MG63 (cell line): Measurements from ENCODE around the gene PHAF1. TPM values are rescaled to one million over a fixed set of nuclear protein-coding genes. Genes with fewer than 3 reads are reported as not detected.
A peak's percentile ranks its signal among the peaks of the same experiment; 100 is the strongest.

Source experiments
- DNase-seq: peaks from one replicate; pipeline ENCODE4 v3.0.0-alpha.2; 2020
- H3K27me3 ChIP-seq: fragments of 250-450 bp; sonication (Bioruptor Pico); 2 replicates; pipeline ENCODE4 v1.5.1; 2020; ENCODE audit warnings: mild to moderate bottlenecking, moderate library complexity
- H3K36me3 ChIP-seq: fragments of 250-450 bp; sonication (Bioruptor Pico); 2 replicates; pipeline ENCODE4 v1.5.1; 2020; ENCODE audit warnings: mild to moderate bottlenecking, moderate library complexity
- H3K4me3 ChIP-seq: fragments of 250-450 bp; sonication (Bioruptor Pico); 2 replicates; pipeline ENCODE4 v1.5.1; 2020; ENCODE audit warnings: mild to moderate bottlenecking, moderate library complexity
- H3K9me3 ChIP-seq: fragments of 250-450 bp; sonication (Bioruptor Pico); 2 replicates; pipeline ENCODE4 v1.5.1; 2020; ENCODE audit warnings: mild to moderate bottlenecking, moderate library complexity
- total RNA-seq: library from RNA; depleted of rRNA; stranded (reverse); fragments of >200 nt; shearing (Covaris generic); gene quantifications from 2 replicates; pipeline ENCODE4 v1.2.3, GENCODE V29; 2014; ENCODE audit warnings: low replicate concordance

The PHAF1 gene
- total RNA-seq, 1 experiment from 2014 or later, result 18.9 TPM

DNA sequence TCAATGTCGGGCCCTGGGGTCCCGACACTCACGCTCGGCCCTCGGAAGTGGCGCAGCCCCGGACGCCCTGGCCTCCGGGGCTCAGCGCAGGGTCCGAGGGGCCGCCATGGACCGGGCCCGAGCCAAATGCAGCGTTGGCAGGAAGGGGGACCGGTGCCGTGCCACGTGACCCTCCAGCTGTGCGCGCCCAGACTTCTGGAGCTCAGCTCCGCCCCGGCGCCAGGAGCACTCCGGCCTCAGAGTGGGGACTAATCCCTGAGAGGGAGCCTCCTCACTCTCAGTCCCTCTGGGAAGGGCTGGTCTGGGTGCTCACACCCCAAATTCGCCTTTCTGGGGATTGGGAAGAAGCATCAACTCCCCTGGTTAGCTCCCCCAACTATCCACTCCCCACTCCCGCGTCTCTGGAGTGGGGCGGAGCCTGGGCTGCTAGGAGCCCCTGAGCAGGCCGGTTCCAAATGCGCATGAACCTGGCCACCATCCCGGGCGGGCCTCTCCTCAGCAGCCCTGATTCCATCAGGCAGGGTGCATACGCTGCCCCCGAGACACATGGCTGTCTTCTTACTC, 41.2 kb downstream of the PHAF1 start, which contains the start of gene B3GNT9:
B3GNT9 (minus strand) TSS at position 166 of the 564 bp plus-strand sequence. CDS start 513 bp downstream, outside the sequence.
- Histone ChIP-seq H3K36me3 (peaks cover 4% of the 10 kb centered on the region), H3K4me3 (peak within 1 kb of the TSS; percentile 67), H3K27me3 (no peaks in the 10 kb centered on the region), H3K9me3 (no peaks in the 10 kb centered on the region)
- DNase-seq, result peak; percentile 79

DNA sequence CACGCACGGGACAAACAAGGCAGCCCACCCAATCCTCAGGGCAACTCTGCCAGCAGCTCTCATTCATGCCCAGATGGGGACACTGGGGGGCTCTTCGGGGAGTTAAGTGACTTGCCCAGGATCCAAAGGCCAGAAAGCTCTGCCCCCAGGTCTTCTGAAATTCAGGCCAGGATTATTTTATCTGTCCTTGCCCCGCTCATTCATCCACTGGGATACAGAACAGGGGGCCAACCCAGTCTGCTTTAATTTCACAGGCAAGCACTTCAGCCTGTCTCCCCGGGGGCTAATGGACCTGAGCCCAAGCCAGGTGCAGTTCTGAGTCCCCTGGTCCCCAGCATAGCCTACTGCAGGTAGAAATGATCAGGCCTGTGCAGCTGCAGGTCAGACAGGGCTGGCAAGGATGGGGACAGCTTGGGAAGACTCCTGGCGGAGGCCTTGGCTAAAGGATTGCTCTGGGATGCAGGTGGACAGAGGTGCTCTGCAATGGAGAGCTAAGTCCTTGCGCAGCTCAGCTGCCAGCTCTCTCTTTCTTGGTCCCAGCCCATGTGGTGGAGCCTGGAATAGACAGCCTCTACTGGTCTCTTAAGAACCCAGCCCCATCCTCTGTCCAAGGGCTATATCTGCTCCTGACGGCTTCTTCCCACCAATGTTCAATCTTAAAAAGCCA, 41.8 kb downstream of the PHAF1 start:
- peaks cover 4% of the 10 kb centered on the region for H3K36me3 ChIP-seq
- DNase-seq, result no peak
- H3K9me3 ChIP-seq, result no peaks in the 10 kb centered on the region
- no peaks in the 10 kb centered on the region for H3K27me3 ChIP-seq
- H3K4me3 ChIP-seq, result peak overlapping the region; percentile 67

DNA sequence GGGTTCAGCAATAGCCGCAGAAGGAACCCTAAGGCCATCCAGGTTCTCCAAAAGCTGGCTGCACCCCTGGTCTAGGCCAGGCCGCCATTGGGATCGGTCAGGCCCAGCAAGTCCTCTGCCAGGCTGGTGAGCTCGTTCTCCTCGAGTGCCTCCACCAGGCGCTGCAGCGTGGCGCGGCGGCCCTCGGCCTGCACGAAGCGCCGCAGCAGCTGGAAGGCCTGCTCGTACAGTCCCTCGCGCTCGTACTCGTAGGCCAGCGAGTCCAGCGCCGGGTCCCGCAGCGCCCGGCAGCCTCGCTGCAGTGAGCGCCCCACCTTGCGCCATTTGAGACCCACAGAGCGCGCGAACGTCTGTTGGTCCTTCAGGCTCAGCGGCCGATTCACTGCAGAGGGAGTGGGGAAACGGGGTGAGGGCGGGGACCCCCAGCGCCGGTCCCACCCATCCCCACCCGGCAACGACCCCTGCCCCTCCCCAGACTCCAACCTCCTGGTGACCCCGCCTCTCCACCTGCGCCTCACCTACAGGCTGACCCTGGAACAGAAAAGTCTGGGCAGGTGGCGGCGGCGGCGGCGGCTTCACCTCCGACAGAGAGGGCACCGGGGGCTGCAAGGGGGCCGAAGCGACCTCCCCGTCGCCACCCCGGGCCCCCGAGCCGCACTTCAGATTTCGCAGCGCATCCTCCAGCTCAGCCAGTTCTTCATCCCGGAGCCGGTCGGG, 45.0 kb downstream of the PHAF1 start:
- no peaks in the 10 kb centered on the region for H3K27me3 ChIP-seq
- DNase-seq, result no peak
- no peaks in the 10 kb centered on the region for H3K36me3 ChIP-seq
- no peaks in the 10 kb centered on the region for H3K9me3 ChIP-seq
- no peak overlapping the region for H3K4me3 ChIP-seq

DNA sequence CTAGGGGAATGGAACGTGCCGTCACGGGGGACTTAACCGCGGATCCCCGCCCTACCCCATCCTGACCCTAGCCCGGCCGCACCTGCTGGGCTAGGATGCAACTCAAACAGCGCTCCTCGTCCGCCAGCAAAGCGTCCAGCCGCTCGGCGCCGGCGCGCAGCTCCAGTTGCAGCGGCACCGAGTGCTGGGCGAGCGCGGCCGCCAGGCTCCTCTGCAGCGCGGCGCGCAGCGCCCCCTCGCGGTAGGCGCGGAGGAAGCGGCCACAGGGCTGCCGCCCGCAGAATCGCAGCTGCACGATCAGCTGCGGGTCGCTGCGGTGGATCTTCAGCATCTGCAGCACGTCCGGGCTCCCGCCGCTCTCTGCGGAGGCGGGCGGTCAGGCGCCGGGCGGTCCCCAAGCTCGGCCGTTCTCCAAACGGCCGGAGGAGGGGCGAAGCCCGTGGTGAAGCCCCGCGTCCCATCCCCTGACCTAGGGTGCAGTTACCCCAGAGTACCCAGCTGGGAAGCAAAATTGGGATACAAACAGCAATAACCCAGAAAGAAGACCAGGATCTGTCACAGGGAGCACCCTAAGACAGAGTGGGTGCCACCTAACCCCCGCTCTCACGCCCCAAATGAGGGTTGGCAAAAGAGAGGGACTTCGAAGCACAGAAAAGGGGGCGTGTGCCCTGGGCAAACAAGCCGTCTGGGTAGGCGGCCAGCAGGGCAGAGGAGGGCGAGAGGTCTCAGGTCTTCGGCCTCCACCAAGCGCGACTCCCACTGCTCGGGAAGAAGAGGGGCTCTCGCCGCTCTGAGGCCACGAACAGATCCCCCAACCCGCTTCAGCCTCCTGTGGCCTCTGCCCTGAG, 45.8 kb downstream of the PHAF1 start:
- no peak overlapping the region for H3K4me3 ChIP-seq
- no peaks in the 10 kb centered on the region for H3K9me3 ChIP-seq
- no peaks in the 10 kb centered on the region for H3K36me3 ChIP-seq
- H3K27me3 ChIP-seq, result no peaks in the 10 kb centered on the region
- DNase-seq, result peak; percentile 61

DNA sequence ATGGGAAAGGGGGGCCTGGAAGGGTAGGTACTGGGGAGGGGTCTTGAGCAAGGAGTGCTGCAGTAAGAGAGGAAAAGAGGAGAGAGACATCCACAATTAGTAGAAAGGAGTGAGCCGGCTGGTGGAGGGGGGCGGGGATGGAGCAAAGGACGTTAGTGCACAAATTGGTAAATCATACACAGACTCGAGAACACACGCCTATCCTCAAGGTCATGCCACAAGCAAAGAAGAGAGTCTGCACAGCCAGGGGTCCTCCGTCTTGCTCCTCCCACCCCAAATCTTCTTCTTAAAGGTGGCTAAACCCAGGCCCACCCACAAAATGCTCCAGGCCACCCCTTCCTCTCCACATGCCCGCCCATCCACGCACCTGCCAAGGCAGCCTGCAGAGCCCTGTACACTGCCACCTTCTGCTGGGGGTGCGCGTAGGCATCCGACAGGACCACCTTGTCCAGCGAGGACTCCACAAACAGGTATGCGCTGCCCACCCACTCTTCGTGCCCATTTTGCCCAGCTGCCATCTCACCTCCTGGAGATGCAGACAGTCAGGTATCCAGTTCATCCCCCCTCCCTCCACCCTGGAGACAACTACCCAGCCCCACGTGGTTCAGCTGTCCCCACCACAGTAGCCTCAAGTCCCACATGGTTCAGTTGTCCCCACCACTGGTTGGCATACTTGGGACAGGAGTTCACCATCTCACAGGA, 46.6 kb downstream of the PHAF1 start:
- H3K9me3 ChIP-seq, result no peaks in the 10 kb centered on the region
- DNase-seq, result no peak
- no peak overlapping the region for H3K4me3 ChIP-seq
- H3K27me3 ChIP-seq, result no peaks in the 10 kb centered on the region
- H3K36me3 ChIP-seq, result no peaks in the 10 kb centered on the region

DNA sequence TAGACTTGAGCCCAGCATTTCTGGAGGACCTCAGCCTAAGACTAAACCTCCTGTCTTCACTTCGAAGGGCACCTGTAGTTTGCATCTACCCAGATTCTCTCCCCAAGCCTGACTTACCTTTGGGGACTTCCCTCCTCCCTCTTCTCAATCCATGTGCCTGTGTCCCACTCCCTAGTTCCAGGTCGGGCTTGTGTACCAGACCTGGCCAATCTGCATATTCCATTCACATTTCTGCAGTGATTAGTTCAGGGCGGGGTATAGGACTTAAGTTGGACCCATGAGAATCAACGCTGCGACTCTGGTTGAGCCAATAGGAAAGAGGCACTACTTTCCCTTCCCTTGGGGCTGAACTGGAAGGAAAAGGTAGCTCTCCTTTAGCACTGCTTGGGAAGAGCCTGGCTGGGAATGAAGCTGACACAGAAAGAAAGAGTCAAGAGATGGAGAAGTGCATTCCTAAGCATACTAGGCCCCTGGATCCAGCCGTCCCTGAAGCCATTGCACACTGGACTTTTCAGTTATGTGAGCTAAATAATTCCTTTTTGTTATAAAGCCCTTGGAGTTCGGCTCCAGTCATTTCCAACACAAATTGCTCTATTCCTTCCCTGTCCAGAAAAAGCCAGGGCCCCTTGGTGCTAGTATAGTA, 47.5 kb downstream of the PHAF1 start:
- DNase-seq, result no peak
- no peaks in the 10 kb centered on the region for H3K36me3 ChIP-seq
- no peaks in the 10 kb centered on the region for H3K27me3 ChIP-seq
- no peaks in the 10 kb centered on the region for H3K9me3 ChIP-seq
- no peak overlapping the region for H3K4me3 ChIP-seq

DNA sequence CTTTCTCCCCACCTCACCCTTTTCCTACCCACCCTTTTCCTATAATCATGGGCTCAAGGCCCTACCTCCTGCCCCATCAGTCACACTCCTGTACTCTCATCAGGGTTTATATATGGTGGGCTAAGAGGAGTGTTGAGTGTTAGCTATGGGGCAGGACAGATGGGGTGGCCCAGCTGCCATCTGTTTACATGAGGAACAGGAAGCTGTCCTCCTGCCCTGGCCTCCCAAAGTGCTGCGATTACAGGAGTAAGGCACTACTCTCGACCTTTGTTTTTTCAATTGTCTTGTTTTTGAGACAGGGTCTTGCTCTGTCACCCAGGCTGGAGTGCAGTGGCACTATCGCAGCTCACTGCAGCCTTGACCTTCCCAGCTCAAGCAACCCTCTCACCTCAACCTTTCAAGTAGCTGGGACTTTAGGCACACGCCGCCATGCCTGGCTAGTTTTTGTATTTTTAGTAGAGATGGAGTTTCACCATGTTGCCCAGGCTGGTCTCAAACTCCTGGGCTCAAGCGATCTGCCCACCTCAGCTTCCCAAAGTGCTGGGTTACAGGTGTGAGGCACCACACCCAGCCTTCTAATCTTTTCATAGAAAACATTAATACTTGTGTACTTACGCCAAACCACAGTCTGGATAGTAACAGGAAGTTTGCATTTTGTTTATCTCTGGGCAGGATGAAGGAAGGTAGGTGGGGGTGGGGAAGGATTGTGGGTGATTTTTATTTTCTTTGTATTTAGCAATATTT, 48.3 kb downstream of the PHAF1 start:
- H3K36me3 ChIP-seq, result no peaks in the 10 kb centered on the region
- H3K9me3 ChIP-seq, result no peaks in the 10 kb centered on the region
- no peak overlapping the region for H3K4me3 ChIP-seq
- no peaks in the 10 kb centered on the region for H3K27me3 ChIP-seq
- DNase-seq, result no peak

DNA sequence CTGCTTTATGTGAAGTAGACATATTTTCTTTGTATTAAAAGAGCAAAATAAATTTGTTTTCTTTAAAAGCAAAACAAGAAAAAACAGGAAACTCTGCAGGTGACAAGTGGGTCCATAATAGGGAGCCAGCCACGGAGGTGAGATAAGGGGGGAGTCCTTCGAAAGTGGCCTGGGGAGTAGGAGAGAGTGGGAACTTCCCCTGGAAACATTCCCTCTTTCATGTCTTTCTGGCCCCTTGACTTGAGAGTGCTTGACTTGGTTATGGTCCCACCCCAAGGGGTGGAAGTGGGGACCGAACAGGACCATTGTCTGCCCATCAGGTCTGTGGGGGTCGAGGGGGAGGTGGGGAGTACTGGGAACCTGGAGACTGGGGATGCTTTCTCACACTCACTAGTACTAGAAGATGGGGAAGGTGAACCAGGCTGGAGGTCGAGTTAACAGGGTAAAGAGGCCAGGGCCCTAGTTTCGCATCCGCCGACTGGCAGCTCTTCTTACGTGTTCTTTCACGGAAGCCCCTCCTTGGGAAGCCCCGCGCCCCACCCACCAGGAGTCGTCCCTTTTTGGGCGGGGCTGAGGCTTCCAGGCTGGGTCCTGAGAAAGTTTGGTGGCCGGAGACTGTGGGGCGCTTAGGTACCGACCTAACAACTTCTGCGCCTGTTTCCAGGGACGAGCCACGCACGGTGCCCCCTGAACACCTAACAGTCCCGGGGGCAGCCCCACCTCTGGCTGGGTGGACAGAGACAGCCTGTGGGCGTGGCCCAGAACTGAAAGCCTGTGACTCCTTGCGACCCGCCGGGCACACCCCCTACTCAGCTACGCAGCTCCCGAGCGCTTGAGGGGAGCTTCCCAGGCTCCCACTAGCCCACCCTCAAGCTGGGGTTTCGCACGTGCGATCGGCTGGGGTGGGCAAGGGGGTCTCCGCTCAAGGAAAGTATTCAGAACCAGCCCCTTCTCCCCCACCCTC, 49.2 kb downstream of the PHAF1 start:
- Histone ChIP-seq H3K27me3 (no peaks in the 10 kb centered on the region), H3K36me3 (no peaks in the 10 kb centered on the region), H3K9me3 (no peaks in the 10 kb centered on the region), H3K4me3 (peak overlapping the region; percentile 79)
- peak; percentile 24 for DNase-seq

DNA sequence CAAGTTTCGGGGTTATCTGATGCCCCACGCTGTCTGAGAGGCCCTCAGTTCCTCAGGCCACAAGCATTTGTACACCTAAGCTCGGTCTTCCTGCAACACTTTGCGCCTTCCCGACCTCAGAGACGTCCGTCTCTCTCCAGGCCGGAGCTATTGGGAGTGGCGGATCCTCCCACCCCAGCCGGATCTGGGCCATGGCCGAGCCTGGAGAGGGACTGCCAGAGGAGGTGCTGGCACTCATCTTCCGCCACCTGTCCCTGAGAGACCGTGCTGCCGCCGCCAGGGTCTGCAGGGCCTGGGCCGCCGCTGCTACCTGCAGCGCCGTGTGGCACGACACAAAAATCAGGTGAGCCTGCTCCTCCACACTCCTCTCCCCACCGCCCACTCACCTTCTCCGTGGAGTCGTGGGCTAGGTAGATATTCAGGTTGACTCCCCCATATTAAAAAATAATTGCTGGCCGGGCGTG, 51.9 kb downstream of the PHAF1 start:
- DNase-seq, result no peak
- Histone ChIP-seq H3K27me3 (no peaks in the 10 kb centered on the region), H3K36me3 (no peaks in the 10 kb centered on the region), H3K4me3 (no peak overlapping the region), H3K9me3 (no peaks in the 10 kb centered on the region)

DNA sequence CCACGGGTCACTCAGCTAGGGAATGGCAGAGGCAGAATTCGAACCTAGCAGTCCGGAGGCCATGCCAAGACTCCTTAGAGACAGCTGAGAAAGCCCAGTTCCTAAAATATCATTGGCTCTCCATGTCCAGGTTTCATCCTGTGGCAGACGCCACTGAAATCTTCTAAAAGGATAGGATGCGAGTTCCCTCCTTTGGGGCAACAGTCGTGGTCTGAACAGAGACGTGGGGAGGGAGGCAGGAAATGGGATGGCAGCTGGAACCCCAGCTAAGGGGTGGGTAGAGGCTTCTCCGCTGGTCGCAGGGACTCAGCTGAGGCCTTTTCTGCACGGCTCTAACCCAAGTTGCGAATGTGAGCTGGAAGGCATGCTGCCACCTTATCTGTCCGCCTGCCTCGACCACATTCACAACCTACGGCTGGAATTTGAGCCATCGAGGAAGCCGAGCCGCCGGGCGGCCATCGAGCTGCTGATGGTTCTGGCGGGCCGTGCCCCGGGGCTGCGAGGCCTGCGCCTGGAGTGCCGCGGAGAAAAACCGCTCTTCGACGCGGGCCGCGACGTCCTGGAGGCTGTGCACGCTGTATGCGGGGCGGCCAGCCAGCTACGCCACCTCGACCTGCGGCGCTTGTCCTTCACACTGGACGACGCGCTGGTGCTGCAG, 52.9 kb downstream of the PHAF1 start:
- Histone ChIP-seq H3K9me3 (no peaks in the 10 kb centered on the region), H3K36me3 (no peaks in the 10 kb centered on the region), H3K27me3 (no peaks in the 10 kb centered on the region), H3K4me3 (no peak overlapping the region)
- DNase-seq, result no peak

DNA sequence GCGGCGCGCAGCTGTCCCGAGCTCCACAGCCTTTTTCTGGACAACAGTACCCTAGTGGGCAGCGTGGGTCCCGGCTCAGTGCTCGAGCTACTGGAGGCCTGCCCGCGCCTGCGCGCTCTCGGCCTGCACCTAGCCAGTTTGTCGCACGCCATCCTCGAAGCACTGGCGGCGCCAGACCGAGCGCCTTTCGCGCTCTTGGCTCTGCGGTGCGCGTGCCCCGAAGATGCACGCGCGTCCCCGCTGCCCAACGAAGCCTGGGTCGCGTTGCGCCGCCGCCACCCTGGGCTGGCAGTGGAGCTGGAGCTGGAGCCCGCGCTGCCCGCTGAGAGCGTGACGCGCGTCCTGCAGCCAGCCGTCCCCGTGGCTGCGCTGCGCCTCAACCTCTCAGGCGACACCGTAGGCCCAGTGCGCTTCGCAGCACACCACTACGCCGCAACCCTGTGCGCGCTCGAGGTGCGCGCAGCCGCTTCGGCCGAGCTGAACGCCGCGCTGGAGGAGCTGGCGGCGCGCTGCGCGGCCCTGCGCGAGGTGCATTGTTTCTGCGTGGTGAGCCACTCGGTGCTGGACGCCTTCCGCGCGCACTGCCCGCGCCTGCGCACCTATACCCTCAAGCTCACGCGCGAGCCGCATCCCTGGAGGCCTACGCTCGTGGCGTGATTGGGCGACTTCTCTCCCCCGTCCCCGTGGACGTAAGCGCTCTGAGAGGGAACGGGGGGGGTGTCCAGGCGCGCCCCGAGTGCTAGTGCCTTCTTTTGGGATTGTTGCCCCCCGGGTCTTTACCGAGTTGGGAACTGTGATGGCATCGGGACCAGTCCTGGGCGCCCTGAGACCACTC, 53.6 kb downstream of the PHAF1 start:
- no peak for DNase-seq
- no peaks in the 10 kb centered on the region for H3K27me3 ChIP-seq
- no peak overlapping the region for H3K4me3 ChIP-seq
- no peaks in the 10 kb centered on the region for H3K9me3 ChIP-seq
- H3K36me3 ChIP-seq, result no peaks in the 10 kb centered on the region

DNA sequence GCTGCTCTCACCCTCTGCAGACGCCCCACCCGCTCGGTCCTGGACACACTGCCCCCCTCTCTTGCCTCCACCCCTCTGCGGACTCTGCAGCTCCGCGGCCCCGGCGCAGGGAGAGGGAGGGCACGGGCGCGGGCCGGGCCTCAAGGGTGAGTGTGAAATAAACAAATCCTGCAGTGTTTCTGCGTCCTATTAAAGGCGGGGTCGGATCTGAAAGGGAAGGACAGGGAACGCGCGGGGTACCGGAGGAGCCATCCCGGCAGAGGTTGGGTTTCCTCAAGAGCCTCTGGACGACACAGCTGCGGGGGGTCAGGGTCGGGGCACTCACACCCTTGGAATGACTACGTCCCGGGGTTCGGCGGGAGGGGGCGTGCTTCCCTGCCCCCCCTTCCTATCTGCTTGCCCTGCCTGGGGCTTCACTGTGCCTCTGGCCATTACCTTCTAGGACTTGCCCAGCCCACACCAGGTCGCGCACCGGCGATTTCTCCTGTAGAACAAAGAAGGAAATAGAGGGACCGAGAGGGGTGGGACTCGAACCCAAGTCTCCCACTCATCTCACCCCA, 54.3 kb downstream of the PHAF1 start:
- DNase-seq, result no peak
- no peak overlapping the region for H3K4me3 ChIP-seq

DNA sequence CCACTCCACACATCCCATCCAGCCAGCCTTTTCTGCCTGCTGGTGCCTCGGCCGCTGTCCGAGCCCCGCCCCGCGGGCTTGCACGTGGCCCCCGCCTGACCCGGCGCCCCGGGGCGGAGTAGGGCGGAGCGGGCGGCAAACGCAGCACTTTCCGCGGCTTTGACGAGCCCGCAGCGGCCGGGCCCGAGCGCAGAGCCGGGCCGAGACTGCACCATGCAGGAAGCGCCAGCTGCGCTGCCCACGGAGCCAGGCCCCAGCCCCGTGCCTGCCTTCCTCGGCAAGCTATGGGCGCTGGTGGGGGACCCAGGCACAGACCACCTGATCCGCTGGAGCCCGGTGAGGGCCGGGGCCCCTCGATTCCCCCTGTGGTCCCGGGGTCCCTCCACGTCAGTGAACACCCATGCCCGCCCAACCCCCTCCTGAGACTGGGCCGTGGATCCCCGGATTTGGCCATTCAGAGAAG, 54.9 kb downstream of the PHAF1 start, which contains the start of gene HSF4:
HSF4 (plus strand) TSS at position 147 of the 463 bp plus-strand sequence; CDS start at position 214, 67 bp downstream.
- no peaks in the 10 kb centered on the region for H3K27me3 ChIP-seq
- DNase-seq, result no peak
- H3K4me3 ChIP-seq, result no peak within 1 kb of the TSS
- H3K9me3 ChIP-seq, result no peaks in the 10 kb centered on the region
- H3K36me3 ChIP-seq, result no peaks in the 10 kb centered on the region

More for the DNA sequence above, 54.3 kb downstream of the PHAF1 start:
- Histone ChIP-seq H3K36me3 (no peaks in the 10 kb centered on the region), H3K27me3 (no peaks in the 10 kb centered on the region), H3K9me3 (no peaks in the 10 kb centered on the region)
